ENCODE measurements around the gene RFX8. TPM values are rescaled to one million over a fixed set of nuclear protein-coding genes. Genes with fewer than 3 reads are reported as not detected.

The RFX8 gene
- total and polyA plus RNA-seq, 2 of the 8 experiments (the other 6 are each of a cell fraction or from before 2014, with no cell fraction given), result 0.60 to 0.97 TPM

DNA sequence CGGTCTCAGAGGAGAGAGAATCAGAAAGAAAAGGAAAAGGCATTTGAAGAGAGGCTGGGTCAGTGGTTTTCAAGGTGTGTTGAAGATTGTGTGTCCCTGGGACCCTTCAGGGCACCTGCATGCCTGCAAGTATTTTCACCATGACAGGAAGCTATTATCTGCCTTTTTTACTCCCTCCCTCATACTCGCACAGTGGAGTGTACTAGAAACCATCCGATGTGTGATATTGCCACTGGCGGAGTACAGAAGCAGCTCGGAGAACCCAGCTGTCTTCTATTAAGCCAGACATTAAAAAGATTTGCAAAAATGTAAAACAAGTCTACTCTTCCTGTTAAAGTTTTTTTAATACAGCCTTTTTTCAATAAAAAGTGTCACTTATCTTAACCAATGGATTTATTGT lies 33.7 kb upstream of the RFX8 start:
- TF ChIP-seq SUZ12 (IDR thresholded peaks at IDR 0.05; ENCODE audit: low read length), result no peak
- TF ChIP-seq POU5F1 (IDR thresholded peaks at IDR 0.05; ENCODE audit: low read depth, low read length), result no peak
- TF ChIP-seq JUND (IDR thresholded peaks at IDR 0.05; ENCODE audit: low read length), result no peak
- no peak for TF ChIP-seq CHD2 (IDR thresholded peaks at IDR 0.05; ENCODE audit: low read length)
- no peak for TF ChIP-seq BACH1 (IDR thresholded peaks at IDR 0.05; ENCODE audit: low read length)
- no peak overlapping the region for H3K4me2 ChIP-seq (ENCODE audit: insufficient read depth in 1 of 2, low read depth in 2 of 2, low read length in 2 of 2)
- H2AFZ ChIP-seq (ENCODE audit: low read length), result no peak overlapping the region
- no peaks in the 10 kb centered on the region for H3K79me1 ChIP-seq (ENCODE audit: low read depth, low read length)
- 91% methylated on average over 5 of the region's 5 CpGs; no CpG with 5 or more reads in 1 of the 2 experiments for WGBS, 2 experiments (ENCODE audit: extremely low coverage in 1 of 2, insufficient coverage in 1 of 2, insufficient read length in 1 of 2, insufficient replicate concordance in 2 of 2, low coverage in 1 of 2, low lambda C conversion rate in 2 of 2, missing lambda C conversion rate in 1 of 2)
- H4K5ac ChIP-seq (ENCODE audit: insufficient read length, low read depth, low read length), result no peak overlapping the region
- H3K14ac ChIP-seq (ENCODE audit: insufficient read length), result no peak overlapping the region
- H2AK5ac ChIP-seq (ENCODE audit: low read depth, low read length), result no peak overlapping the region
- H4K91ac ChIP-seq (replicated peaks; ENCODE audit: insufficient read length, low read length), result no peak overlapping the region
- H3K27me3 ChIP-seq (replicated peaks in 1 of 4; ENCODE audit: control insufficient read depth in 3 of 4, extremely low read depth in 1 of 4, insufficient read depth in 3 of 4, low read length in 3 of 4), result no peaks in the 10 kb centered on the region
- no peak overlapping the region for H3K4ac ChIP-seq (replicated peaks; ENCODE audit: insufficient read length, low read depth, low read length)
- no peaks in the 10 kb centered on the region for H4K20me1 ChIP-seq (replicated peaks in 1 of 2; ENCODE audit: control insufficient read depth in 1 of 2, insufficient read depth in 2 of 2, low read length in 2 of 2)
- H3K27ac ChIP-seq (ENCODE audit: low read depth, low read length), result no peak overlapping the region
- H3K79me2 ChIP-seq (ENCODE audit: control insufficient read depth in 1 of 2, insufficient read depth in 2 of 2, low read length in 2 of 2), result no peaks in the 10 kb centered on the region
- H3K56ac ChIP-seq (replicated peaks; ENCODE audit: insufficient read length, low read depth, low read length), result no peak overlapping the region
- DNase-seq (ENCODE audit: low read depth in 1 of 2, low spot score in 2 of 2), result no peak
- POLR2A ChIA-PET (ENCODE audit: partially characterized antibody), result interaction anchor here (0.9 kb wide), 1 partner anchor 188 kb away, joined by 3 read pairs; the partner anchor contains the start of gene MAP4K4
- H2BK120ac ChIP-seq (replicated peaks; ENCODE audit: low read depth, low read length), result no peak overlapping the region
- no peak for FAIRE-seq
- no peak overlapping the region for H2BK12ac ChIP-seq (ENCODE audit: low read depth, low read length)
- H2BK15ac ChIP-seq (ENCODE audit: low read length), result no peak overlapping the region
- H3K36me3 ChIP-seq (ENCODE audit: control insufficient read depth in 2 of 4, insufficient read depth in 4 of 4, low read length in 3 of 4), result no peaks in the 10 kb centered on the region
- peaks cover 0 to 8% of the 10 kb centered on the region in 2 experiments; a peak in 1 of 4 replicates for H3K9me3 ChIP-seq (ENCODE audit: insufficient read depth in 2 of 2, low read depth in 1 of 2, low read length in 1 of 2)
- CTCF ChIA-PET (ENCODE audit: partially characterized antibody), result no interaction called here
- H3K4me3 ChIP-seq (ENCODE audit: extremely low read depth in 1 of 4, insufficient read depth in 2 of 4, low read depth in 3 of 4, low read length in 4 of 4), result no peak overlapping the region
- no peak overlapping the region for H2BK20ac ChIP-seq (ENCODE audit: low read length)
- no peak overlapping the region for H2BK5ac ChIP-seq (ENCODE audit: low read depth, low read length)
- H3K4me1 ChIP-seq (replicated peaks in 1 of 4; ENCODE audit: control insufficient read depth in 3 of 4, insufficient read depth in 4 of 4, low read length in 3 of 4), result no peaks in the 10 kb centered on the region
- no peak overlapping the region for H3K18ac ChIP-seq (ENCODE audit: extremely low read depth, low read length)
- no peak overlapping the region for H4K8ac ChIP-seq (ENCODE audit: extremely low read depth, insufficient read depth, low read length)
- no peak overlapping the region for H3K23ac ChIP-seq (ENCODE audit: insufficient read length)
- H3K9ac ChIP-seq (replicated peaks in 1 of 4; ENCODE audit: extremely low read depth in 1 of 4, low read depth in 3 of 4, low read length in 3 of 4), result no peak overlapping the region
- no peaks in the 10 kb centered on the region for H3K23me2 ChIP-seq (ENCODE audit: low read depth, low read length)

Measured in H1 (cell line).